Skeletal muscle cell (primary cell): Measurements from ENCODE around the gene C19orf33.

Experiments used
- DNase-seq: peaks from one replicate; pipeline ENCODE4 v3.0.0-alpha.2; 2010; ENCODE audit warnings: low read depth
- H3K4me3 ChIP-seq: 2 replicates; pipeline ENCODE4 v1.5.1; 2011; ENCODE audit warnings: low read depth, mild to moderate bottlenecking, control low read depth, low read length, moderate library complexity

C19orf33 gene

GRCh38 chr19:38306236-38306635 lies 2.2 kb downstream of the C19orf33 start:
- no peak for DNase-seq
- H3K4me3 ChIP-seq = no peak overlapping the region

- no peak overlapping the region for H3K4me3 ChIP-seq
- DNase-seq = no peak
Measured at GRCh38 chr19:38307076-38307475, 3.0 kb downstream of the C19orf33 start.

GRCh38 chr19:38307597-38307996 lies 3.5 kb downstream of the C19orf33 start:
- no peak overlapping the region for H3K4me3 ChIP-seq
- no peak for DNase-seq

- H3K4me3 ChIP-seq = no peak overlapping the region
- no peak for DNase-seq
Measured at GRCh38 chr19:38308006-38308766, 4.1 kb downstream of the C19orf33 start.

- no peak for DNase-seq
- no peak overlapping the region for H3K4me3 ChIP-seq
Measured at GRCh38 chr19:38308926-38309614, 5.0 kb downstream of the C19orf33 start.

- no peak for DNase-seq
- no peak overlapping the region for H3K4me3 ChIP-seq
Measured at GRCh38 chr19:38309615-38310278, 5.7 kb downstream of the C19orf33 start.

- no peak for DNase-seq
- no peak overlapping the region for H3K4me3 ChIP-seq
Measured at GRCh38 chr19:38310279-38310670, 6.2 kb downstream of the C19orf33 start.

- no peak overlapping the region for H3K4me3 ChIP-seq
- DNase-seq = no peak
Measured at GRCh38 chr19:38310986-38311385, 6.9 kb downstream of the C19orf33 start.

GRCh38 chr19:38315657-38316476 lies 11.8 kb downstream of the C19orf33 start, which contains the start of gene YIF1B:
Gene YIF1B, minus strand, starts transcription at chr19:38315947. Its CDS starts 30 bp downstream, at chr19:38315917.
- peak; percentile 88 for DNase-seq
- H3K4me3 ChIP-seq = peak within 1 kb of the TSS; percentile 82

GRCh38 chr19:38316477-38317067 lies 12.5 kb downstream of the C19orf33 start:
- no peak for DNase-seq
- peak overlapping the region; percentile 40 for H3K4me3 ChIP-seq

GRCh38 chr19:38317104-38317612 lies 13.1 kb downstream of the C19orf33 start:
- no peak for DNase-seq
- no peak overlapping the region for H3K4me3 ChIP-seq

GRCh38 chr19:38318660-38319059 lies 14.6 kb downstream of the C19orf33 start:
- no peak for DNase-seq

GRCh38 chr19:38319421-38320258 lies 15.6 kb downstream of the C19orf33 start, which contains the start of gene KCNK6:
Gene KCNK6, plus strand, starts transcription at chr19:38319845. Its CDS starts 106 bp downstream, at chr19:38319951.
- DNase-seq = no peak

More at GRCh38 chr19:38318660-38319059, 14.6 kb downstream of the C19orf33 start:
- no peak overlapping the region for H3K4me3 ChIP-seq

GRCh38 chr19:38320969-38321339 lies 16.9 kb downstream of the C19orf33 start:
- H3K4me3 ChIP-seq = no peak overlapping the region
- no peak for DNase-seq

More at GRCh38 chr19:38319421-38320258, 15.6 kb downstream of the C19orf33 start, which contains the start of gene KCNK6:
- peak within 1 kb of the TSS; percentile 56 for H3K4me3 ChIP-seq

- H3K4me3 ChIP-seq = no peak overlapping the region
- DNase-seq = no peak
Measured at GRCh38 chr19:38321646-38322196, 17.7 kb downstream of the C19orf33 start.

- no peak overlapping the region for H3K4me3 ChIP-seq
- no peak for DNase-seq
Measured at GRCh38 chr19:38323291-38323690, 19.2 kb downstream of the C19orf33 start.

GRCh38 chr19:38324431-38324830 lies 20.4 kb downstream of the C19orf33 start:
- no peak for DNase-seq

GRCh38 chr19:38326591-38326990 lies 22.5 kb downstream of the C19orf33 start:
- no peak for DNase-seq
- no peak overlapping the region for H3K4me3 ChIP-seq

More at GRCh38 chr19:38324431-38324830, 20.4 kb downstream of the C19orf33 start:
- no peak overlapping the region for H3K4me3 ChIP-seq
